GM19372 (cell line): ENCODE measurements around the gene TMED3.

ENCODE experiments used
- ATAC-seq: cut with Tn5 transposase; IDR thresholded peaks from one replicate; pipeline ENCODE4 v1.9.1; 2021; ENCODE audit warnings: mild to moderate bottlenecking, low read depth, moderate library complexity; ENCODE audit not compliant: unreplicated experiment

The TMED3 gene

GRCh38 chr15:79372428-79372827 lies 61.5 kb downstream of the TMED3 start:
- no peak for ATAC-seq
